Measurements from ENCODE around the gene NFATC2.

The NFATC2 gene

GRCh38 chr20:51551186-51551585 lies 8.7 kb upstream of the NFATC2 start:
- no peaks in the 10 kb centered on the region for H3K9me3 ChIP-seq (ENCODE audit: severe bottlenecking)
- no peak overlapping the region for H3K4me3 ChIP-seq (ENCODE audit: low read depth, low read length)
- DNase-seq: no peak
- H3K27ac ChIP-seq: no peak overlapping the region
- H3K36me3 ChIP-seq: no peaks in the 10 kb centered on the region
- H3K27me3 ChIP-seq (ENCODE audit: insufficient read depth, low read depth, severe bottlenecking): peaks cover 89% of the 10 kb centered on the region
- TF ChIP-seq, protein P1, sequence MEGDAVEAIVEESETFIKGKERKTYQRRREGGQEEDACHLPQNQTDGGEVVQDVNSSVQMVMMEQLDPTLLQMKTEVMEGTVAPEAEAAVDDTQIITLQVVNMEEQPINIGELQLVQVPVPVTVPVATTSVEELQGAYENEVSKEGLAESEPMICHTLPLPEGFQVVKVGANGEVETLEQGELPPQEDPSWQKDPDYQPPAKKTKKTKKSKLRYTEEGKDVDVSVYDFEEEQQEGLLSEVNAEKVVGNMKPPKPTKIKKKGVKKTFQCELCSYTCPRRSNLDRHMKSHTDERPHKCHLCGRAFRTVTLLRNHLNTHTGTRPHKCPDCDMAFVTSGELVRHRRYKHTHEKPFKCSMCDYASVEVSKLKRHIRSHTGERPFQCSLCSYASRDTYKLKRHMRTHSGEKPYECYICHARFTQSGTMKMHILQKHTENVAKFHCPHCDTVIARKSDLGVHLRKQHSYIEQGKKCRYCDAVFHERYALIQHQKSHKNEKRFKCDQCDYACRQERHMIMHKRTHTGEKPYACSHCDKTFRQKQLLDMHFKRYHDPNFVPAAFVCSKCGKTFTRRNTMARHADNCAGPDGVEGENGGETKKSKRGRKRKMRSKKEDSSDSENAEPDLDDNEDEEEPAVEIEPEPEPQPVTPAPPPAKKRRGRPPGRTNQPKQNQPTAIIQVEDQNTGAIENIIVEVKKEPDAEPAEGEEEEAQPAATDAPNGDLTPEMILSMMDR (IDR thresholded peaks at IDR 0.05; ENCODE audit: low read depth, low read length): no peak

GRCh38 chr20:51549474-51549873 lies 7.0 kb upstream of the NFATC2 start:
- TF ChIP-seq, protein P1 (IDR thresholded peaks at IDR 0.05; ENCODE audit: low read depth, low read length): no peak
- no peaks in the 10 kb centered on the region for H3K9me3 ChIP-seq (ENCODE audit: severe bottlenecking)

GRCh38 chr20:51547951-51548350 lies 5.4 kb upstream of the NFATC2 start:
- Histone ChIP-seq H3K9me3 (ENCODE audit: severe bottlenecking) (no peaks in the 10 kb centered on the region), H3K4me3 (ENCODE audit: low read depth, low read length) (no peak overlapping the region), H3K27me3 (ENCODE audit: insufficient read depth, low read depth, severe bottlenecking) (peaks cover 85% of the 10 kb centered on the region), H3K36me3 (no peaks in the 10 kb centered on the region), H3K27ac (no peak overlapping the region)
- DNase-seq: no peak
- TF ChIP-seq, protein P1 (IDR thresholded peaks at IDR 0.05; ENCODE audit: low read depth, low read length): no peak

More at GRCh38 chr20:51549474-51549873, 7.0 kb upstream of the NFATC2 start:
- no peaks in the 10 kb centered on the region for H3K36me3 ChIP-seq
- H3K27me3 ChIP-seq (ENCODE audit: insufficient read depth, low read depth, severe bottlenecking): peaks cover 84% of the 10 kb centered on the region
- DNase-seq: no peak
- H3K4me3 ChIP-seq (ENCODE audit: low read depth, low read length): no peak overlapping the region
- H3K27ac ChIP-seq: no peak overlapping the region

DNA sequence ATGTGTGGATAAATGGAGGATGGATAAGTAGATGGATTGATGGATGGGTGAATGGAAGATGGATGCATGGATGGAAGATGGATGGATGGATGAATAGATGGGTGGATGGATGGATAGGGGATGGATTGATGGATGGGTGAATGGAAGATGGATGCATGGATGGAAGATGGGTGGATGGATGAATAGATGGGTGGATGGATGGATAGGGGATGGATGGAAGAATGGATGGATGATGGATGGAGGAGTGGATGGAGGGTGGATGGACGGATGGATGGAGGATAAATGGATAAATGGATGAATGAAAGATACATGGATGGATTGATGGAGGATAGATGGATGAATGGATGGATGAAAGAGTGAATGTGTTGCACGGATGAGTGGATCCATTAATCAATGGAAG lies 3.0 kb upstream of the NFATC2 start:
- Histone ChIP-seq H3K27ac (no peak overlapping the region), H3K9me3 (ENCODE audit: severe bottlenecking) (no peaks in the 10 kb centered on the region), H3K36me3 (no peaks in the 10 kb centered on the region), H3K4me3 (ENCODE audit: low read depth, low read length) (no peak overlapping the region), H3K27me3 (ENCODE audit: insufficient read depth, low read depth, severe bottlenecking) (peaks cover 85% of the 10 kb centered on the region)
- TF ChIP-seq, protein P1 (IDR thresholded peaks at IDR 0.05; ENCODE audit: low read depth, low read length): no peak
- DNase-seq: no peak

- no peak for DNase-seq
- H3K27ac ChIP-seq: no peak overlapping the region
- H3K9me3 ChIP-seq (ENCODE audit: severe bottlenecking): no peaks in the 10 kb centered on the region
- TF ChIP-seq, protein P1 (IDR thresholded peaks at IDR 0.05; ENCODE audit: low read depth, low read length): no peak
- peaks cover 84% of the 10 kb centered on the region for H3K27me3 ChIP-seq (ENCODE audit: insufficient read depth, low read depth, severe bottlenecking)
- H3K36me3 ChIP-seq: no peaks in the 10 kb centered on the region
- no peak overlapping the region for H3K4me3 ChIP-seq (ENCODE audit: low read depth, low read length)
These were observed 886 bp upstream of the NFATC2 start for GRCh38 chr20:51543422-51543788.

DNA sequence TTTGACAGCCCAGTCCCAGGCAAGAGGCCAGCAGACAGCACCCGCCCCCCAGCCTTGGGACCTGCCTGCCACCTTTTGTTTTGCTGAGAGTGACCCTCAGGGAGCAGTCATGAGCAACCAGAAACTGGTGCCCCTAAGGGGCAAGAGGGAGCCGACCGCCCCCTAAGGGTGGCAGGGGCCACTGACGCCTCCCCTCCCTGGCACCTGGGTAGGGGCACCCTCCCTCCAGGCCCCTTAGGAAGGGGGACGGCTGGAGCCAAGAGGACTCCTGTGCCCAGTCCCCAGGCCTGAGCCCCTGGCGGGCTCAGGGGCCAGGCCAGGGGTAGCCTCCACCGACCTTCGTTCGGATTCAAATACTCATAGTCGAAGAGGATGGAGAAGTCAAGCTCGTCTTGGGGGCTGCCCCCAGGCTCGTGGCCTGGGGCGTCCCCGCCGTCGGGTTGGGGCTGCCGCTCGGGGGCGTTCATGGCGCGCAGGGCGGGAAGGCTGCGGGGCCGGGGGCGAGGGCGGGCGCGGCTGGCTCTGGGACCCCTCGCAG lies 417 bp downstream of the NFATC2 start:
- Histone ChIP-seq H3K27ac (no peak overlapping the region), H3K4me3 (ENCODE audit: low read depth, low read length) (no peak overlapping the region), H3K36me3 (no peaks in the 10 kb centered on the region), H3K27me3 (ENCODE audit: insufficient read depth, low read depth, severe bottlenecking) (peaks cover 80% of the 10 kb centered on the region), H3K9me3 (ENCODE audit: severe bottlenecking) (peaks cover 4% of the 10 kb centered on the region)
- TF ChIP-seq, protein P1 (IDR thresholded peaks at IDR 0.05; ENCODE audit: low read depth, low read length): no peak
- DNase-seq: no peak
